Placental pericyte (primary cell): ENCODE measurements around the gene MINDY4B. TPM values are rescaled to one million over a fixed set of nuclear protein-coding genes. Genes with fewer than 3 reads are reported as not detected.

ENCODE experiments used
- total RNA-seq: library from RNA; depleted of rRNA; stranded (reverse); fragments of >200 nt; gene quantifications from 2 replicates; pipeline ENCODE4 v1.2.3, GENCODE V29; 2012

Gene MINDY4B
- not detected in 2 replicates for total RNA-seq

GRCh38 chr3:150905339-150905738 is at the start of gene MINDY4B:
Gene MINDY4B (minus strand): TSS chr3:150905439. CDS start chr3:150905439, 0 bp downstream.

Other genes with a start within 250 kb of the MINDY4B start
- gene ERICH6, start 201.5 kb downstream of the MINDY4B start, total RNA-seq, result 0.14 and 0.22 TPM in 2 replicates
- 33.5 and 41.2 TPM in 2 replicates for gene SIAH2, start 142.3 kb downstream of the MINDY4B start, total RNA-seq
- gene CLRN1, start 67.3 kb upstream of the MINDY4B start, total RNA-seq, result not detected in 2 replicates
- gene MED12L, start 180.2 kb upstream of the MINDY4B start, total RNA-seq, result under 0.01 and 0.43 TPM in 2 replicates